H9 (cell line): ENCODE measurements around the gene COL9A2. TPM values are rescaled to one million over a fixed set of nuclear protein-coding genes. Genes with fewer than 3 reads are reported as not detected.

Experiments used
- DNase-seq: peaks from one replicate; pipeline ENCODE4 v3.0.0-alpha.2; 2017
- H2AFZ ChIP-seq: one replicate; pipeline ENCODE4 v1.6.1; 2013; ENCODE audit warnings: mild to moderate bottlenecking, low read length, control low read depth, moderate library complexity
- H2AK5ac ChIP-seq: 2 replicates; pipeline ENCODE4 v1.6.1; 2013; ENCODE audit warnings: low read length, control low read depth, mixed read lengths; ENCODE audit not compliant: insufficient read length
- H2BK120ac ChIP-seq: one replicate; pipeline ENCODE4 v1.6.1; 2013; ENCODE audit warnings: low read depth, mild to moderate bottlenecking, low read length, control low read depth, inconsistent platforms; ENCODE audit not compliant: poor library complexity, severe bottlenecking
- H2BK12ac ChIP-seq: 2 replicates; pipeline ENCODE4 v1.6.1; 2013; ENCODE audit warnings: low read length, control low read depth, mixed read lengths, low read depth; ENCODE audit not compliant: insufficient read length
- H2BK15ac ChIP-seq: 2 replicates; pipeline ENCODE4 v1.6.1; 2013; ENCODE audit warnings: low read depth, low read length, control low read depth
- H2BK20ac ChIP-seq: one replicate; pipeline ENCODE4 v1.6.1; 2013; ENCODE audit warnings: low read depth, mild to moderate bottlenecking, low read length, control low read depth, inconsistent platforms; ENCODE audit not compliant: poor library complexity, severe bottlenecking
- H2BK5ac ChIP-seq: 2 replicates; pipeline ENCODE4 v1.6.1; 2013; ENCODE audit warnings: low read length, control low read depth, mixed read lengths; ENCODE audit not compliant: insufficient read length
- H3K14ac ChIP-seq: 2 replicates; pipeline ENCODE4 v1.6.1; 2013; ENCODE audit warnings: low read length, control low read depth; ENCODE audit not compliant: insufficient read depth
- H3K18ac ChIP-seq: 2 replicates; pipeline ENCODE4 v1.6.1; 2013; ENCODE audit warnings: low read depth, mild to moderate bottlenecking, mixed read lengths, low read length, control low read depth; ENCODE audit not compliant: insufficient read length
- H3K23ac ChIP-seq: 2 replicates; pipeline ENCODE4 v1.6.1; 2013; ENCODE audit warnings: low read length, control low read depth, mixed read lengths, low read depth; ENCODE audit not compliant: insufficient read length
- H3K23me2 ChIP-seq: 2 replicates; pipeline ENCODE4 v1.6.1; 2013; ENCODE audit warnings: low read depth, mild to moderate bottlenecking, mixed read lengths, low read length, control low read depth; ENCODE audit not compliant: insufficient read length, poor library complexity, severe bottlenecking
- H3K27ac ChIP-seq: 2 replicates; pipeline ENCODE4 v1.5.1; 2013; ENCODE audit warnings: low read length, control low read depth, mixed read lengths, low read depth; ENCODE audit not compliant: insufficient read length
- H3K27me3 ChIP-seq: 2 replicates; pipeline ENCODE4 v1.6.1; 2013; ENCODE audit warnings: low read length, control low read depth, inconsistent platforms; ENCODE audit not compliant: insufficient read depth
- H3K4ac ChIP-seq: 2 replicates; pipeline ENCODE4 v1.6.1; 2013; ENCODE audit warnings: low read depth, mild to moderate bottlenecking, control low read depth, inconsistent platforms, low read length, moderate library complexity
- H3K4me1 ChIP-seq: 2 replicates; pipeline ENCODE4 v1.6.1; 2013; ENCODE audit warnings: low read length, control low read depth, inconsistent platforms; ENCODE audit not compliant: insufficient read depth
- H3K4me2 ChIP-seq: 2 replicates; pipeline ENCODE4 v1.6.1; 2013; ENCODE audit warnings: low read length, control low read depth, mixed read lengths; ENCODE audit not compliant: insufficient read length, insufficient read depth
- H3K56ac ChIP-seq: 2 replicates; pipeline ENCODE4 v1.6.1; 2013; ENCODE audit warnings: low read depth, mild to moderate bottlenecking, mixed read lengths, low read length, control low read depth; ENCODE audit not compliant: insufficient read length
- H3K79me1 ChIP-seq: 2 replicates; pipeline ENCODE4 v1.6.1; 2013; ENCODE audit warnings: low read depth, mild to moderate bottlenecking, moderate library complexity, low read length, control low read depth, inconsistent platforms; ENCODE audit not compliant: insufficient read depth, poor library complexity, severe bottlenecking
- H3K79me2 ChIP-seq: 2 replicates; pipeline ENCODE4 v1.6.1; 2013; ENCODE audit warnings: low read length, control low read depth, inconsistent platforms; ENCODE audit not compliant: insufficient read depth
- H3K9ac ChIP-seq: 2 replicates; pipeline ENCODE4 v1.6.1; 2013; ENCODE audit warnings: low read length, control low read depth, mixed read lengths; ENCODE audit not compliant: insufficient read length; ENCODE audit errors: extremely low read depth
- H3K9me3 ChIP-seq: one replicate; pipeline ENCODE4 v1.6.1; 2013; ENCODE audit warnings: low read depth, low read length, inconsistent platforms; ENCODE audit not compliant: control insufficient read depth
- H3T11ph ChIP-seq: one replicate; pipeline ENCODE4 v1.6.1; 2013; ENCODE audit warnings: mild to moderate bottlenecking, low read length, control low read depth, inconsistent platforms
- H4K20me1 ChIP-seq: one replicate; pipeline ENCODE4 v1.6.1; 2013; ENCODE audit not compliant: control insufficient read depth, insufficient read length, insufficient read depth
- H4K5ac ChIP-seq: 2 replicates; pipeline ENCODE4 v1.6.1; 2013; ENCODE audit warnings: low read depth, mild to moderate bottlenecking, mixed read lengths, low read length, control low read depth; ENCODE audit not compliant: insufficient read length
- H4K8ac ChIP-seq: replicated peaks from 2 replicates; pipeline ENCODE4 v1.6.1; 2013; ENCODE audit warnings: low read length, control low read depth, mixed read lengths, low read depth; ENCODE audit not compliant: insufficient read length
- H4K91ac ChIP-seq: 2 replicates; pipeline ENCODE4 v1.6.1; 2013; ENCODE audit warnings: low read depth, mild to moderate bottlenecking, moderate library complexity, mixed read lengths, low read length, control low read depth; ENCODE audit not compliant: insufficient read length
- H3K27ac Mint-ChIP-seq, 3 experiments: 2 replicates in 2 of 3; 3 replicates in 1 of 3; pipeline ENCODE4 v1.8.0; 2020 to 2021; ENCODE audit warnings: mixed read lengths in 3 of 3, mild to moderate bottlenecking in 1 of 3, moderate library complexity in 1 of 3
- H3K27me3 Mint-ChIP-seq: 2 replicates; pipeline ENCODE4 v1.8.0; 2021; ENCODE audit warnings: low read depth, mild to moderate bottlenecking, moderate library complexity, mixed read lengths
- H3K36me3 Mint-ChIP-seq, 3 experiments: 2 replicates in 2 of 3; 3 replicates in 1 of 3; pipeline ENCODE4 v1.8.0; 2020 to 2021; ENCODE audit warnings: low read depth in 3 of 3, mixed read lengths in 3 of 3; ENCODE audit not compliant: insufficient read depth in 1 of 3
- H3K4me1 Mint-ChIP-seq, 2 experiments: 2 replicates each; pipeline ENCODE4 v1.8.0; 2020; ENCODE audit warnings: mixed read lengths in 2 of 2
- H3K4me3 Mint-ChIP-seq, 2 experiments: 2 replicates in 1 of 2; 3 replicates in 1 of 2; pipeline ENCODE4 v1.8.0; 2020 to 2021; ENCODE audit warnings: mild to moderate bottlenecking in 2 of 2, mixed read lengths in 2 of 2, moderate library complexity in 1 of 2
- H3K9me3 Mint-ChIP-seq, 2 experiments: 2 replicates in 1 of 2; 3 replicates in 1 of 2; pipeline ENCODE4 v1.8.0; 2020; ENCODE audit warnings: mild to moderate bottlenecking in 2 of 2, mixed read lengths in 2 of 2, moderate library complexity in 1 of 2
- WGBS: extraction: QIAGEN DNeasy Blood & Tissue Kit; methylation state at CpG from one replicate; pipeline ENCODE4 v1.1.7; 2013; ENCODE audit warnings: missing lambda C conversion rate, low lambda C conversion rate, mixed read lengths; ENCODE audit not compliant: insufficient read length; ENCODE audit errors: extremely low coverage; 5-methylcytosine and 5-hydroxymethylcytosine counted together
- total RNA-seq: library from RNA; stranded (reverse); gene quantifications from 2 replicates; pipeline ENCODE4 v1.2.1, GENCODE V29; 2021
- TF ChIP-seq, protein P1 (sequence below): fragments of 200-600 bp; sonication (generic); conservative IDR thresholded peaks from 3 replicates; pipeline ENCODE4 v1.8.0; 2021; ENCODE audit warnings: antibody characterized with exemption, mild to moderate bottlenecking

COL9A2 gene
- total RNA-seq, 1 experiment from 2014 or later: 4.5 TPM

DNA sequence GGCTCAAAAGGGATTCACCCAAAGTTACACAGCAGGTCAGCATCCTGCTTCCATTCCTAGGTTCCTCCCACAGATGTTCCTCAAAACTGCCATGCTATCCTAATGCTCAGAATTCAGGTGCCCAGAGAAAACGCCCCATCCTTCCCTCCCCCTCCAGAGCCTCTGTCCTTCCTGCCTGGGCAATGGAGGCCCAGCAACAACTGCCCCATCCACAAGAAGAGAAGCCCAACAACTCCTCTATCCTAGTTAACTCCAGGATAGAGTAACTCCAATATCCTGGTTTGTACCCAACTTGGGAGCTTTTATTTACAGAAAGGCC is 16.9 kb downstream of the COL9A2 start:
- H3K23me2 ChIP-seq: no peaks in the 10 kb centered on the region
- H3K14ac ChIP-seq: no peak overlapping the region
- H2BK5ac ChIP-seq: no peak overlapping the region
- no peaks in the 10 kb centered on the region for H3K79me1 ChIP-seq
- H4K8ac ChIP-seq: no peak overlapping the region
- no peak overlapping the region for H2BK15ac ChIP-seq
- no peaks in the 10 kb centered on the region for H3K79me2 ChIP-seq
- H4K5ac ChIP-seq: no peak overlapping the region
- H2BK20ac ChIP-seq: no peak overlapping the region
- no peak overlapping the region for H3K4ac ChIP-seq
- H3K9me3 ChIP-seq: no peaks in the 10 kb centered on the region
- H4K20me1 ChIP-seq: no peaks in the 10 kb centered on the region
- H3K18ac ChIP-seq: no peak overlapping the region
- H2AK5ac ChIP-seq: no peak overlapping the region
- no peaks in the 10 kb centered on the region for H3K9me3 Mint-ChIP-seq
- DNase-seq: no peak
- no peak overlapping the region for H2BK120ac ChIP-seq
- no peak overlapping the region for H3T11ph ChIP-seq
- no CpG with 5 or more reads among the region's 1 CpG for WGBS
- 0 out of 7 replicates have a peak, but pooled peaks cover 0 to 3% (median 0%) of the 10 kb centered on the region in 3 experiments for H3K36me3 Mint-ChIP-seq
- no peak overlapping the region for H3K56ac ChIP-seq
- no peak overlapping the region for H3K4me2 ChIP-seq
- no peak overlapping the region for H3K23ac ChIP-seq
- no peaks in the 10 kb centered on the region for H3K27me3 ChIP-seq
- no peaks in the 10 kb centered on the region; a peak in 1 of 4 replicates for H3K4me1 Mint-ChIP-seq
- no peak overlapping the region for H3K27ac Mint-ChIP-seq
- no peak overlapping the region for H4K91ac ChIP-seq
- H3K27me3 Mint-ChIP-seq: no peaks in the 10 kb centered on the region; the same call in 1 of the 2 replicates
- no peak overlapping the region for H3K27ac ChIP-seq
- no peak overlapping the region for H2AFZ ChIP-seq
- H3K4me3 Mint-ChIP-seq: no peak overlapping the region
- no peak overlapping the region for H3K9ac ChIP-seq
- H2BK12ac ChIP-seq: no peak overlapping the region
- TF ChIP-seq, protein P1, sequence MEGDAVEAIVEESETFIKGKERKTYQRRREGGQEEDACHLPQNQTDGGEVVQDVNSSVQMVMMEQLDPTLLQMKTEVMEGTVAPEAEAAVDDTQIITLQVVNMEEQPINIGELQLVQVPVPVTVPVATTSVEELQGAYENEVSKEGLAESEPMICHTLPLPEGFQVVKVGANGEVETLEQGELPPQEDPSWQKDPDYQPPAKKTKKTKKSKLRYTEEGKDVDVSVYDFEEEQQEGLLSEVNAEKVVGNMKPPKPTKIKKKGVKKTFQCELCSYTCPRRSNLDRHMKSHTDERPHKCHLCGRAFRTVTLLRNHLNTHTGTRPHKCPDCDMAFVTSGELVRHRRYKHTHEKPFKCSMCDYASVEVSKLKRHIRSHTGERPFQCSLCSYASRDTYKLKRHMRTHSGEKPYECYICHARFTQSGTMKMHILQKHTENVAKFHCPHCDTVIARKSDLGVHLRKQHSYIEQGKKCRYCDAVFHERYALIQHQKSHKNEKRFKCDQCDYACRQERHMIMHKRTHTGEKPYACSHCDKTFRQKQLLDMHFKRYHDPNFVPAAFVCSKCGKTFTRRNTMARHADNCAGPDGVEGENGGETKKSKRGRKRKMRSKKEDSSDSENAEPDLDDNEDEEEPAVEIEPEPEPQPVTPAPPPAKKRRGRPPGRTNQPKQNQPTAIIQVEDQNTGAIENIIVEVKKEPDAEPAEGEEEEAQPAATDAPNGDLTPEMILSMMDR: no peak
- H3K4me1 ChIP-seq: no peaks in the 10 kb centered on the region
